Measurements from ENCODE around the gene GPD1.

GRCh38 chr12:50145439-50145838 is 41.6 kb downstream of the GPD1 start:
- TF ChIP-seq CTCF (IDR thresholded peaks at IDR 0.05 in 2 of 3, conservative IDR thresholded peaks at IDR 0.05 in 1 of 3; ENCODE audit: insufficient read depth in 2 of 3, low read depth in 1 of 3, low read length in 3 of 3) (no peak), POLR2AphosphoS5 (IDR thresholded peaks at IDR 0.05; ENCODE audit: control insufficient read depth, insufficient read depth, low read depth, low read length) (no peak), EGR1 (conservative IDR thresholded peaks at IDR 0.05) (no peak), PHF21A (IDR thresholded peaks at IDR 0.05; ENCODE audit: borderline replicate concordance, low read depth) (no peak)
